ENCODE measurements around the gene SPATS2.

SPATS2 gene

GRCh38 chr12:49414364-49414763 is 47.1 kb downstream of the SPATS2 start:
- Histone ChIP-seq H3K27me3 (ENCODE audit: insufficient read depth, insufficient read length) (no peaks in the 10 kb centered on the region), H3K4me1 (ENCODE audit: insufficient read depth, insufficient read length) (no peaks in the 10 kb centered on the region)

GRCh38 chr12:49415521-49415970 is 48.3 kb downstream of the SPATS2 start:
- Histone ChIP-seq H3K4me3 (ENCODE audit: insufficient read length, low read depth) (no peak overlapping the region), H3K9me3 (ENCODE audit: insufficient read depth, low read length) (no peaks in the 10 kb centered on the region), H3K4me1 (ENCODE audit: insufficient read depth, insufficient read length) (peaks cover 2% of the 10 kb centered on the region), H3K36me3 (ENCODE audit: insufficient read depth, insufficient read length, low read length) (peaks cover 6% of the 10 kb centered on the region), H3K27me3 (ENCODE audit: insufficient read depth, insufficient read length) (no peaks in the 10 kb centered on the region), H3K9ac (ENCODE audit: insufficient read length, low read depth) (no peak overlapping the region)
- TF ChIP-seq ZNF274 (IDR thresholded peaks at IDR 0.05; ENCODE audit: low read depth, low read length) (no peak), YY1 (IDR thresholded peaks at IDR 0.05; ENCODE audit: insufficient read depth, insufficient read length) (no peak), SUZ12 (IDR thresholded peaks at IDR 0.05; ENCODE audit: extremely low read depth, insufficient read depth, insufficient read length) (no peak)
- DNase-seq (ENCODE audit: low read depth, low spot score) = no peak

More at GRCh38 chr12:49414364-49414763, 47.1 kb downstream of the SPATS2 start:
- DNase-seq (ENCODE audit: low read depth, low spot score) = no peak
- TF ChIP-seq ZNF274 (IDR thresholded peaks at IDR 0.05; ENCODE audit: low read depth, low read length) (no peak), YY1 (IDR thresholded peaks at IDR 0.05; ENCODE audit: insufficient read depth, insufficient read length) (no peak), SUZ12 (IDR thresholded peaks at IDR 0.05; ENCODE audit: extremely low read depth, insufficient read depth, insufficient read length) (no peak)
- Histone ChIP-seq H3K9me3 (ENCODE audit: insufficient read depth, low read length) (no peaks in the 10 kb centered on the region), H3K36me3 (ENCODE audit: insufficient read depth, insufficient read length, low read length) (peaks cover 6% of the 10 kb centered on the region), H3K4me3 (ENCODE audit: insufficient read length, low read depth) (no peak overlapping the region), H3K9ac (ENCODE audit: insufficient read length, low read depth) (no peak overlapping the region)

DNA sequence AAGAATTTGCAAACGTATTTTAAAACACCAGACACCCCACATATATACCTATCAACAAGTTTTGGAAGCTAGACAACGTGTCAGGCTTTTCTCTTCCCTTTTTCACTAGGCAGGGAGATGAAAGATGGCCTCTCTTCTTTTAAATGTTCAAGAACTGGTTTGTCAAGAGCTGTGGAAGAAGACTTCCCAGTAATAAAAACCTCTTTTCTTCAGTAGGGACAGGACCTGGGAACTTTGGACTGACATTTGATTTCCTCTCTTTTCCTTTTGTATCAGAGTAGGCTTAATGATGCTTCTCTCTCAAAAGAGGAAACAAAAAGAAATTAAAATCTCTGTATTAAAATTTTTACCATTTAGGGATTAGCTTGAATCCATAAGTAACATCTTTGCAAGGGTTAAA is 49.6 kb downstream of the SPATS2 start:
- TF ChIP-seq YY1 (IDR thresholded peaks at IDR 0.05; ENCODE audit: insufficient read depth, insufficient read length) = no peak
- TF ChIP-seq SUZ12 (IDR thresholded peaks at IDR 0.05; ENCODE audit: extremely low read depth, insufficient read depth, insufficient read length) = no peak
- no peak for TF ChIP-seq ZNF274 (IDR thresholded peaks at IDR 0.05; ENCODE audit: low read depth, low read length)
- H3K4me1 ChIP-seq (ENCODE audit: insufficient read depth, insufficient read length) = peaks cover 2% of the 10 kb centered on the region

GRCh38 chr12:49417558-49417957 is 50.3 kb downstream of the SPATS2 start:
- DNase-seq (ENCODE audit: low read depth, low spot score) = no peak
- Histone ChIP-seq H3K9ac (ENCODE audit: insufficient read length, low read depth) (no peak overlapping the region), H3K4me1 (ENCODE audit: insufficient read depth, insufficient read length) (peaks cover 2% of the 10 kb centered on the region)

More for the DNA sequence above, 49.6 kb downstream of the SPATS2 start:
- no peak for DNase-seq (ENCODE audit: low read depth, low spot score)
- no peaks in the 10 kb centered on the region for H3K9me3 ChIP-seq (ENCODE audit: insufficient read depth, low read length)
- peaks cover 6% of the 10 kb centered on the region for H3K36me3 ChIP-seq (ENCODE audit: insufficient read depth, insufficient read length, low read length)
- H3K9ac ChIP-seq (ENCODE audit: insufficient read length, low read depth) = no peak overlapping the region
- no peaks in the 10 kb centered on the region for H3K27me3 ChIP-seq (ENCODE audit: insufficient read depth, insufficient read length)
- no peak overlapping the region for H3K4me3 ChIP-seq (ENCODE audit: insufficient read length, low read depth)

DNA sequence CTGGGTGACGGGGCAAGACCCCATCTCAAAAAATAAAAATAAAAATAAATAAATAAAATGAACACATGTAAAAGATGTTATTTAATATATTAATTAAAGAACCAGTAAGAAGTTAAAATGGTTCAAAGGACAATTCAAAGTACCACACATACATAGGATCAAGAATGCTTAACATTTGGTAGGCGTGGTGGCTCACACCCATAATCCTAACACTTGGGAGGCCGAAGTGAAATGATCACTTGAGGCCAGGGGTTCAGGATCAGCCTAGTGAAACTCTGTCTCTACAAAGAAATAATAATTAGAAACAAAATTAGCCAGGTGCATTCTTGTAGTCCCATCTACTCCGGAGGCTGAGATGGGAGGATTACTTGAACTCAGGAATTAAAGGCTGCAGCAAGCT is 53.3 kb downstream of the SPATS2 start:
- Histone ChIP-seq H3K9ac (ENCODE audit: insufficient read length, low read depth) (no peak overlapping the region), H3K4me1 (ENCODE audit: insufficient read depth, insufficient read length) (peaks cover 2% of the 10 kb centered on the region), H3K9me3 (ENCODE audit: insufficient read depth, low read length) (no peaks in the 10 kb centered on the region), H3K36me3 (ENCODE audit: insufficient read depth, insufficient read length, low read length) (peaks cover 3% of the 10 kb centered on the region), H3K27me3 (ENCODE audit: insufficient read depth, insufficient read length) (no peaks in the 10 kb centered on the region), H3K4me3 (ENCODE audit: insufficient read length, low read depth) (no peak overlapping the region)
- TF ChIP-seq YY1 (IDR thresholded peaks at IDR 0.05; ENCODE audit: insufficient read depth, insufficient read length) (no peak), ZNF274 (IDR thresholded peaks at IDR 0.05; ENCODE audit: low read depth, low read length) (no peak), SUZ12 (IDR thresholded peaks at IDR 0.05; ENCODE audit: extremely low read depth, insufficient read depth, insufficient read length) (no peak)
- DNase-seq (ENCODE audit: low read depth, low spot score) = no peak

More at GRCh38 chr12:49417558-49417957, 50.3 kb downstream of the SPATS2 start:
- Histone ChIP-seq H3K36me3 (ENCODE audit: insufficient read depth, insufficient read length, low read length) (peaks cover 6% of the 10 kb centered on the region), H3K4me3 (ENCODE audit: insufficient read length, low read depth) (no peak overlapping the region), H3K9me3 (ENCODE audit: insufficient read depth, low read length) (no peaks in the 10 kb centered on the region), H3K27me3 (ENCODE audit: insufficient read depth, insufficient read length) (no peaks in the 10 kb centered on the region)
- no peak for TF ChIP-seq ZNF274 (IDR thresholded peaks at IDR 0.05; ENCODE audit: low read depth, low read length)
- no peak for TF ChIP-seq SUZ12 (IDR thresholded peaks at IDR 0.05; ENCODE audit: extremely low read depth, insufficient read depth, insufficient read length)
- no peak for TF ChIP-seq YY1 (IDR thresholded peaks at IDR 0.05; ENCODE audit: insufficient read depth, insufficient read length)

GRCh38 chr12:49422114-49422513 is 54.9 kb downstream of the SPATS2 start:
- TF ChIP-seq ZNF274 (IDR thresholded peaks at IDR 0.05; ENCODE audit: low read depth, low read length) (no peak), YY1 (IDR thresholded peaks at IDR 0.05; ENCODE audit: insufficient read depth, insufficient read length) (no peak), SUZ12 (IDR thresholded peaks at IDR 0.05; ENCODE audit: extremely low read depth, insufficient read depth, insufficient read length) (no peak)
- no peak for DNase-seq (ENCODE audit: low read depth, low spot score)
- Histone ChIP-seq H3K9me3 (ENCODE audit: insufficient read depth, low read length) (no peaks in the 10 kb centered on the region), H3K36me3 (ENCODE audit: insufficient read depth, insufficient read length, low read length) (peaks cover 3% of the 10 kb centered on the region), H3K9ac (ENCODE audit: insufficient read length, low read depth) (no peak overlapping the region), H3K27me3 (ENCODE audit: insufficient read depth, insufficient read length) (no peaks in the 10 kb centered on the region), H3K4me1 (ENCODE audit: insufficient read depth, insufficient read length) (peaks cover 2% of the 10 kb centered on the region), H3K4me3 (ENCODE audit: insufficient read length, low read depth) (no peak overlapping the region)

- no peaks in the 10 kb centered on the region for H3K9me3 ChIP-seq (ENCODE audit: insufficient read depth, low read length)
- no peak for DNase-seq (ENCODE audit: low read depth, low spot score)
- H3K4me3 ChIP-seq (ENCODE audit: insufficient read length, low read depth) = no peak overlapping the region
- TF ChIP-seq ZNF274 (IDR thresholded peaks at IDR 0.05; ENCODE audit: low read depth, low read length) = no peak
- TF ChIP-seq YY1 (IDR thresholded peaks at IDR 0.05; ENCODE audit: insufficient read depth, insufficient read length) = no peak
- no peak for TF ChIP-seq SUZ12 (IDR thresholded peaks at IDR 0.05; ENCODE audit: extremely low read depth, insufficient read depth, insufficient read length)
- H3K36me3 ChIP-seq (ENCODE audit: insufficient read depth, insufficient read length, low read length) = peaks cover 3% of the 10 kb centered on the region
- H3K9ac ChIP-seq (ENCODE audit: insufficient read length, low read depth) = no peak overlapping the region
- no peaks in the 10 kb centered on the region for H3K4me1 ChIP-seq (ENCODE audit: insufficient read depth, insufficient read length)
- H3K27me3 ChIP-seq (ENCODE audit: insufficient read depth, insufficient read length) = no peaks in the 10 kb centered on the region
Measured at GRCh38 chr12:49428793-49429192, 61.5 kb downstream of the SPATS2 start.
